GM12801 (cell line): ENCODE measurements around the gene FGD3.

ENCODE experiments used
- TF ChIP-seq, protein P1 (sequence below): IDR thresholded peaks from one replicate; pipeline ENCODE4 v1.5.1; 2011; ENCODE audit warnings: control low read depth; ENCODE audit not compliant: insufficient read length; ENCODE audit errors: extremely low read depth

FGD3 gene

GRCh38 chr9:93024986-93025630 is 77.8 kb downstream of the FGD3 start:
- TF ChIP-seq, protein P1, sequence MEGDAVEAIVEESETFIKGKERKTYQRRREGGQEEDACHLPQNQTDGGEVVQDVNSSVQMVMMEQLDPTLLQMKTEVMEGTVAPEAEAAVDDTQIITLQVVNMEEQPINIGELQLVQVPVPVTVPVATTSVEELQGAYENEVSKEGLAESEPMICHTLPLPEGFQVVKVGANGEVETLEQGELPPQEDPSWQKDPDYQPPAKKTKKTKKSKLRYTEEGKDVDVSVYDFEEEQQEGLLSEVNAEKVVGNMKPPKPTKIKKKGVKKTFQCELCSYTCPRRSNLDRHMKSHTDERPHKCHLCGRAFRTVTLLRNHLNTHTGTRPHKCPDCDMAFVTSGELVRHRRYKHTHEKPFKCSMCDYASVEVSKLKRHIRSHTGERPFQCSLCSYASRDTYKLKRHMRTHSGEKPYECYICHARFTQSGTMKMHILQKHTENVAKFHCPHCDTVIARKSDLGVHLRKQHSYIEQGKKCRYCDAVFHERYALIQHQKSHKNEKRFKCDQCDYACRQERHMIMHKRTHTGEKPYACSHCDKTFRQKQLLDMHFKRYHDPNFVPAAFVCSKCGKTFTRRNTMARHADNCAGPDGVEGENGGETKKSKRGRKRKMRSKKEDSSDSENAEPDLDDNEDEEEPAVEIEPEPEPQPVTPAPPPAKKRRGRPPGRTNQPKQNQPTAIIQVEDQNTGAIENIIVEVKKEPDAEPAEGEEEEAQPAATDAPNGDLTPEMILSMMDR = no peak

DNA sequence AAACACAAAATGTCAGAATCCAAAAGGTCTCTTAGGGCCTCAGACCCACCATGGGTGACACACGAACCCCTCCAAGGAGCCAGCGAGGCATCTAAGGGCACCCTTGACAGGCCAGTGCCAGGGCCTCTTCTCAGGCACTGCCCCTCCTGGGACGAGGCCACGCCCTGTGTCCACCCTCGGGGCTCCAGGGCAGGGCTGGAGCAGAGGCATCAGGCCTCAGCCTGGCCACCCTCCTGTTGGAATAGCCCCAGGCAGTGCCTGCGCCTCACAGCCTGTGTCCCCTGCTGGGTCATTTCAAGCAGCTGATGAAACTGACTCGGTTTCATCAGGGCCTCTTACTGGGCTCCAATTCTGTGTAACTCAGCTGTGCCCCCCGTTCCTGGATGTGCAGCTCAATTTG is 78.4 kb downstream of the FGD3 start:
- TF ChIP-seq, protein P1 = no peak

DNA sequence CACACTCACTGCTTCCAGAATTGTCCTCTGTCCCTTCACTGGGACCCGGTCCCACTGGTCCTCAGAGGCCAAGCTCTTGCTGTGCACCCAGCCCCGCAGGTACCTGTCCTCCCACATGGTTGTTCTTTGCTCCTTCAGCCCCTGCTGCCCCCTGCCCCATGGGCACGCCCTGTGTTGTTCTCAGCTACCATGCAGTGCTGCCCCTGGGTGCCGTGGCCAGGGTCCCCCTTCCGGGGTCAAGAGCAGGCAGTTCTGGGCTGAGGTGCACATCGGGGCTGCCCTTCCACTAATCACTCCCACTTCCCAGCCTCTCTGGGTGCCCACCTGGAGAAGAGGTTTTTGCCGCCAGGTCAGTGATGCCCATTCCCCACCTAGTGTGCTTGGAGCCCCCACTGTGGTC is 79.3 kb downstream of the FGD3 start:
- TF ChIP-seq, protein P1 = no peak

GRCh38 chr9:93027750-93028149 is 80.4 kb downstream of the FGD3 start:
- TF ChIP-seq, protein P1 = no peak

- TF ChIP-seq, protein P1 = no peak
Measured at GRCh38 chr9:93028448-93029006, 81.2 kb downstream of the FGD3 start.

- TF ChIP-seq, protein P1 = no peak
Measured at GRCh38 chr9:93030642-93031628, 83.6 kb downstream of the FGD3 start.

DNA sequence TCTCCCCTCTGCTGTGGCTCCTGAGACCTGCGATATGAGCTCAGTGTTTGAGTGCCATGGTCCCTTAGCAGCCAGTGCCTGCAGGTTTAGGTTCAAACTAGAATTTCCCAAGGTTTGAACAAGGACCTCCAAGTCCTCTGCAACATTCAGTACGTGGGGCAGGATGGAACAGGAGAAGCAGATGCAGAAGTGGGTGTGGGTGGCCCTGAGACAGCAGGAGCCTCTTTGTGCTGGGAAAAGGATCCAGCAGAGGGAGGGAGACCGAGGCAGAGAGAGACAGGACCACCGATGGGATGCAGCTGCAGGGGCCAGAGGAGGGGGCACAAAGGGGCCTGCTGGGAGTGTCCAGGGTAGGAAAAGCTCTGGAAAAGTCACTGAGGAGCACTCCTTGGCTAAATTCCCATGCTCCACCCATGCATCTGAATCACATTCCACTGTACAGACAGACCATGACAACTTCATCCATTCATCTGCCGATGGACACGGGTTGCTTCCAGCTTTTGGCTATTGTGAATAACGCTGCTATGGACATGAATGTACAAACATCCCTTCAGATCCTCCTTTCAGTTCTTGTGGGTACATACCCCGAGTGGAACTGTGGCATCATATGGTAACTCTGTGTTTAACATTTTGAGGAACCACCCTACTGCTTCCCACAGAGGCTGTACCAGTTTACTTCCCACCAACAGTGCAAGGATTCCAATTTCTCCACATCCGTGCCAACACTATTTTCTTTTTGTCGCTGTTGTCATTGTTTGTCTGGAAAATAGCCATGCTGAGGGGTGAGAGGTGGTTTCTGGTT is 84.5 kb downstream of the FGD3 start:
- TF ChIP-seq, protein P1 = no peak
